GM12874 (cell line): Measurements from ENCODE around the gene TUBB6.

ENCODE experiments used
- TF ChIP-seq, protein P1 (sequence below): IDR thresholded peaks from 2 replicates; pipeline ENCODE4 v1.5.1; 2011; ENCODE audit warnings: low read depth, mild to moderate bottlenecking, control low read depth, low read length, moderate library complexity; ENCODE audit not compliant: insufficient read depth

The TUBB6 gene

DNA sequence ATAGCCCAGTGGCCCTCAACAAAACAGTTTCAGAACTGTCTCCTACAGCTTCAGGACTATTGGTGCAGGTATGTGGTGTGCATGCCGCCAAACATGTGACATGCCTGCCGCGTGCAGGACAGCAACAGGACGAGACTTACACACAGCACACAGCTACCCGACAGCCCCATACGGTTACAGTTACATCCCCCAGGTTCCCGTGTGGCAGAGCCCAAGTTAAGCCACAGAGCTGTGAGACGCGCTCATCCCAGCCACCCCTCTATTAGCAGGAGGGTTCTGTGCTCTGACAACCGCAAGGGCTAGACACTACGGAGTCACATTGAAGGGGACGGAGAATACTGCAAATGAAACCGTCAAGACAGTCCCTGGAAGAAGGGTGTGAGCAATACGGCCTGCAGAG lies 16.4 kb upstream of the TUBB6 start:
- TF ChIP-seq, protein P1, sequence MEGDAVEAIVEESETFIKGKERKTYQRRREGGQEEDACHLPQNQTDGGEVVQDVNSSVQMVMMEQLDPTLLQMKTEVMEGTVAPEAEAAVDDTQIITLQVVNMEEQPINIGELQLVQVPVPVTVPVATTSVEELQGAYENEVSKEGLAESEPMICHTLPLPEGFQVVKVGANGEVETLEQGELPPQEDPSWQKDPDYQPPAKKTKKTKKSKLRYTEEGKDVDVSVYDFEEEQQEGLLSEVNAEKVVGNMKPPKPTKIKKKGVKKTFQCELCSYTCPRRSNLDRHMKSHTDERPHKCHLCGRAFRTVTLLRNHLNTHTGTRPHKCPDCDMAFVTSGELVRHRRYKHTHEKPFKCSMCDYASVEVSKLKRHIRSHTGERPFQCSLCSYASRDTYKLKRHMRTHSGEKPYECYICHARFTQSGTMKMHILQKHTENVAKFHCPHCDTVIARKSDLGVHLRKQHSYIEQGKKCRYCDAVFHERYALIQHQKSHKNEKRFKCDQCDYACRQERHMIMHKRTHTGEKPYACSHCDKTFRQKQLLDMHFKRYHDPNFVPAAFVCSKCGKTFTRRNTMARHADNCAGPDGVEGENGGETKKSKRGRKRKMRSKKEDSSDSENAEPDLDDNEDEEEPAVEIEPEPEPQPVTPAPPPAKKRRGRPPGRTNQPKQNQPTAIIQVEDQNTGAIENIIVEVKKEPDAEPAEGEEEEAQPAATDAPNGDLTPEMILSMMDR: no peak

DNA sequence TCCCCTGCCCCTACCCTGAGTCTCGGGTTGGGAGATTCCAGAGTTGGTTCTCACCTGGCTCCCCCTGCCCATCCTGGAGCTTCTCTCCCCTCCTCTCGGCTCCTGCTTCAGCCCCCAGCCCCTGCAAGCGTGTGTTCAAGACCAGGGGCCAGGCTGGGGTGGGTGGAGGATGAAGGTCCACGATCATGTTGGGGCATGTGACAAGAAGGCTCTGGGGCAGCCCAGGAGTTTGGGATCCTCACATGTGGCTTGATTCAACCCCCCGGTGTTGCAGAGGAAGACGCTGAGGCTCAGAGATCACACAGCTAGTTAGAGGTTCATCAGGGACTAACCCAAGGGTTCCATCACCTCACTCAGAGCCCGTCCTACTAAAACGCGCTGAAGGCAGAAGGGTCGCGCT lies 14.2 kb upstream of the TUBB6 start:
- TF ChIP-seq, protein P1: no peak

DNA sequence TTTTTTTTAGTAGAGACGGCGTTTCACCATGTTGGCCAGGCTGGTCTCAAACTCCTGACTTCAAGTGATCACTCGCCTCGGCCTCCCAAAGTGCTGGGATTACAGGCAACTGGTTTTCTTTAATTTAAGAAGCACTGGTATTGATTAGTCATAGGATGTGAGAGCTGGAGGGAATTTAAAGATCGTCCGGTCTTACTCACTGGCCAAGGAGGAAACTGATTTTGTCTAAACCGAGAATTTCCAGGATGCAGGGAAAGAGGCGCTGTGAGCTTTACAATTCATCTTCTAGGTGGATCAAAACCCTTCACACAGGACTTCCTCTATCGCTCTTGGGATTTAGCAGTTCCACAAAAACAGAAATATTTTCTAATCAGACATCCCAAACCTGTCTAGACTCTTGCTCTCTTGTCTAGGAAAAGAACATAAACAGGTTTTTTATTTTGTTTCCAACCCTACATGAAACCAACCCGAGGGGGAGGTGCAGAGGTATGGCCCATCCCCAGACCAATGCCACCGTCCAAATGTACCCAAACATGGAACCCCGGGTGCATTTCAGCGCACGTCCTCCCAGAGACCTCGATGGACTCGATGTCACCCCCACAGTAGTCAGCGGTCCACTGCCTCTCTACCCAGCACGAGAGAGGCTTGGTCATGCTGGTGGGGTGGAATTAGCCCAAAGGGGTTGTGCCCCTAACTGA lies 12.5 kb upstream of the TUBB6 start:
- TF ChIP-seq, protein P1: no peak

DNA sequence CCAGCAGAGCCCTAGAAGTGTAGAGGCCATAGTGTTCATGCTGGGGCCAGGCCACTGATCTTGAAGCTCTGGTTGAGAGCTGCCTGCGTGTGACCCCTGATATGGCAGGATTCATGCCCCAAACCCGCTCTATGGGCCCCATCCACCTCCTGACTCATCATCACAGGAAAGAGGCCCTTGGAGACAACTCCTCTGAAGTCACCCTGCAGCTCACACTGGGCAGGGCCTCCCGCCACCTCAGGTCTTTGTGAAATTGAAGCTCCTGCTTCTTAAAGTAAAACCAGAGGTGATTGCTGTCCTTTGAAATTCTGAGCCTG lies 12.0 kb upstream of the TUBB6 start:
- TF ChIP-seq, protein P1: no peak

DNA sequence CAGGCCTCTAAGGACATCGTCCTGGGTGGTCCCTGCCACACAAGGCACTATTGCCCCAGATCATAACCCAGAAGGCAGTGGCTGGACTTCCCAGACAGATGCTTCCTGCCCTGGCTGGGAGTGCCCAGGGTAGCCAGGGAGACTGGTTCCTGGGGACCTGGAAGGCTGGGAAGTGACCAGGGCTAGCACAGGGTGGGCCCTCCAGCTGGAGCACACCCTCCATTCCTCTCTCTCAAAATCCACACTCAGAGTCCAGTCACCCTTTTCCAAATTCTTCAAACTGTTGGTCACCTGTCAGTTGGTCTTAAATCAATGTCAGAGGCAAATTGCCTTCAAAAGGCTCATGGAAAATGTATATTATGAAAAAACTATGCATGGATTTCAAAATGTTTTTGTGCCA lies 11.6 kb upstream of the TUBB6 start:
- TF ChIP-seq, protein P1: no peak

DNA sequence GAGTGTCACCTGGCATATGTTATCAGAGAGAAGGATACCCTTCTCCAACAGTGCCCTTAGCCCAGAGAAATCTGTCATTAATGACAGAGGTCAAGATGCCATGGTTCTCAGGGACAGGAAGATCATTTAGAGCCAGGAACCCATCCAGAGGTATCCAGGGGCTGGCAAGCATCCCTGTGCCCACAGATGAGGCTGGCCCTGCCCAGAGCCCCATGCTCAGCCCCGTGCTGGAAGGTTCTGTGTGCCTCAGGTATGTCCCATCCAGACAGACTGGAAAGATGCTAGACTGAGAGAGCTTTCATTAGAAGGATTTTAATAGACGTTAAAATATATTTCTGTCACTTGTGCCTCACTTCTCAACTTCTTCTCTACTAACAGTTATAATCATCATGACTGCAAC lies 8.2 kb upstream of the TUBB6 start:
- TF ChIP-seq, protein P1: no peak

DNA sequence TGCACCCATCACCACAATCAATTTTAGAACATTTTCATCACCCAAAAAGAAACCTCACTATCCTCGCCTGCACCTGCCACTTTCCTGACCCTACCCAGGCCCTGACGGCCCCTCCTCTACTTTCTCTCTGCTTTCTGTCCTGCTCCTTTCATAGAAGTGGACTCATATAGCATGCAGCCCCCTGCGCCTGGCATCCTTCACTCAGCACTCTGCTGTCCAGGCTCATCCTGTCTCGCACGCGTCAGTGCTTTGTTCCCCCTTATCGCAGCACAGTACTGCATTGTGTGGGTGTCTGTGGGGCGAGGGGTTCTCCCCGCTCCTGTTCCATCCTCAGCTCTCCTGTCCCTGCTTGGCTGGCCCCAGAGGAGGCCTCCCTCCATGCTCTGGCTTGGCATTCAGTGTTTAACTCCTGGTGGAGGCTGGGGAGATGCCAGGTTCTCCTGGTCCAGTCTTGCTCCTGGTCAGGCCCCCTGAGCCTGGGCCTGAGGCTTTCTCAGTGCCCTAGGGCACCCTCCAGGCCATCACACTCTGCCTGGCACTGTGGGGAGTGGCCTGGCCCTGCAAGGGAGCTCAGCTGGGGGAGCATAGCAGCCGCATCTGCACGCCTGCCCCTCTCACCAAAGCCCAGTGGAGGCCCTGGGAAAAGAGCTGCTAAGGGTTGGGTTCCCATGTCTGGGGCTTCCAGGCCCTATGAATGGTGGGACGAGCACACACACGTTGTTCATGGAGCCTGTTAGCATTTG lies 6.6 kb upstream of the TUBB6 start:
- TF ChIP-seq, protein P1: no peak
